ENCODE results near the gene CALY.
A peak's percentile ranks its signal among the peaks of the same experiment; 100 is the strongest.

Gene CALY

GRCh38 chr10:133358162-133358924 is 21.6 kb upstream of the CALY start:
- H3K4me3 ChIP-seq (ENCODE audit: low read length), result no peak overlapping the region
- peaks cover 17% of the 10 kb centered on the region for H3K36me3 ChIP-seq (ENCODE audit: control insufficient read depth, insufficient read depth, low read length)
- H3K27ac ChIP-seq (ENCODE audit: low read length), result no peak overlapping the region
- WGBS (ENCODE audit: insufficient coverage, insufficient read length), result no CpG with 5 or more reads among the region's 41 CpGs
- no peaks in the 10 kb centered on the region for H3K9me3 ChIP-seq (ENCODE audit: control insufficient read depth, insufficient read depth, low read length)
- H3K27me3 ChIP-seq (ENCODE audit: control insufficient read depth, insufficient read depth, low read length), result no peaks in the 10 kb centered on the region
- H3K4me1 ChIP-seq (ENCODE audit: control insufficient read depth, insufficient read depth, low read length), result peaks cover 3% of the 10 kb centered on the region; the same call in 1 of the 2 replicates
- no peak for DNase-seq (ENCODE audit: low read depth, low spot score)

GRCh38 chr10:133357285-133358161 is 20.8 kb upstream of the CALY start, which contains the start of gene FUOM:
FUOM (minus strand) TSS chr10:133358019; CDS start chr10:133358007, 12 bp downstream.
- no peak for DNase-seq (ENCODE audit: low read depth, low spot score)
- H3K27me3 ChIP-seq (ENCODE audit: control insufficient read depth, insufficient read depth, low read length), result no peaks in the 10 kb centered on the region
- no peak within 1 kb of the TSS for H3K27ac ChIP-seq (ENCODE audit: low read length)
- H3K9me3 ChIP-seq (ENCODE audit: control insufficient read depth, insufficient read depth, low read length), result no peaks in the 10 kb centered on the region
- H3K4me3 ChIP-seq (ENCODE audit: low read length), result peak within 1 kb of the TSS; percentile 84
- WGBS (ENCODE audit: insufficient coverage, insufficient read length), result no CpG with 5 or more reads among the region's 83 CpGs
- peaks cover 10% of the 10 kb centered on the region for H3K36me3 ChIP-seq (ENCODE audit: control insufficient read depth, insufficient read depth, low read length)
- H3K4me1 ChIP-seq (ENCODE audit: control insufficient read depth, insufficient read depth, low read length), result peaks cover 3% of the 10 kb centered on the region

GRCh38 chr10:133356549-133357284 is 20.0 kb upstream of the CALY start:
- H3K27me3 ChIP-seq (ENCODE audit: control insufficient read depth, insufficient read depth, low read length), result no peaks in the 10 kb centered on the region
- H3K9me3 ChIP-seq (ENCODE audit: control insufficient read depth, insufficient read depth, low read length), result no peaks in the 10 kb centered on the region
- peaks cover 3% of the 10 kb centered on the region for H3K4me1 ChIP-seq (ENCODE audit: control insufficient read depth, insufficient read depth, low read length)
- peaks cover 4% of the 10 kb centered on the region; the same call in 1 of the 2 replicates for H3K36me3 ChIP-seq (ENCODE audit: control insufficient read depth, insufficient read depth, low read length)
- H3K27ac ChIP-seq (ENCODE audit: low read length), result no peak overlapping the region
- no CpG with 5 or more reads among the region's 27 CpGs for WGBS (ENCODE audit: insufficient coverage, insufficient read length)
- peak overlapping the region; percentile 84 for H3K4me3 ChIP-seq (ENCODE audit: low read length)
- DNase-seq (ENCODE audit: low read depth, low spot score), result no peak

- Histone ChIP-seq H3K4me3 (ENCODE audit: low read length) (no peak overlapping the region), H3K27ac (ENCODE audit: low read length) (no peak overlapping the region), H3K9me3 (ENCODE audit: control insufficient read depth, insufficient read depth, low read length) (no peaks in the 10 kb centered on the region), H3K4me1 (ENCODE audit: control insufficient read depth, insufficient read depth, low read length) (peaks cover 5% of the 10 kb centered on the region), H3K27me3 (ENCODE audit: control insufficient read depth, insufficient read depth, low read length) (no peaks in the 10 kb centered on the region), H3K36me3 (ENCODE audit: control insufficient read depth, insufficient read depth, low read length) (peaks cover 3% of the 10 kb centered on the region; the same call in 1 of the 2 replicates)
- WGBS (ENCODE audit: insufficient coverage, insufficient read length), result no CpG with 5 or more reads among the region's 3 CpGs
- no peak for DNase-seq (ENCODE audit: low read depth, low spot score)
These were observed 19.3 kb upstream of the CALY start for GRCh38 chr10:133355991-133356390.

GRCh38 chr10:133355266-133355665 is 18.6 kb upstream of the CALY start:
- Histone ChIP-seq H3K9me3 (ENCODE audit: control insufficient read depth, insufficient read depth, low read length) (no peaks in the 10 kb centered on the region), H3K27ac (ENCODE audit: low read length) (no peak overlapping the region), H3K36me3 (ENCODE audit: control insufficient read depth, insufficient read depth, low read length) (peaks cover 3% of the 10 kb centered on the region; the same call in 1 of the 2 replicates), H3K27me3 (ENCODE audit: control insufficient read depth, insufficient read depth, low read length) (no peaks in the 10 kb centered on the region), H3K4me1 (ENCODE audit: control insufficient read depth, insufficient read depth, low read length) (peaks cover 5% of the 10 kb centered on the region), H3K4me3 (ENCODE audit: low read length) (no peak overlapping the region)
- DNase-seq (ENCODE audit: low read depth, low spot score), result no peak
- no CpG with 5 or more reads among the region's 6 CpGs for whole genome bisulfite sequencing (ENCODE audit: insufficient coverage, insufficient read length)

- WGBS (ENCODE audit: insufficient coverage, insufficient read length), result no CpG with 5 or more reads among the region's 14 CpGs
- Histone ChIP-seq H3K4me3 (ENCODE audit: low read length) (no peak overlapping the region), H3K36me3 (ENCODE audit: control insufficient read depth, insufficient read depth, low read length) (peaks cover 3% of the 10 kb centered on the region; the same call in 1 of the 2 replicates), H3K4me1 (ENCODE audit: control insufficient read depth, insufficient read depth, low read length) (peaks cover 5% of the 10 kb centered on the region), H3K27me3 (ENCODE audit: control insufficient read depth, insufficient read depth, low read length) (no peaks in the 10 kb centered on the region), H3K9me3 (ENCODE audit: control insufficient read depth, insufficient read depth, low read length) (no peaks in the 10 kb centered on the region), H3K27ac (ENCODE audit: low read length) (no peak overlapping the region)
- DNase-seq (ENCODE audit: low read depth, low spot score), result no peak
These were observed 18.1 kb upstream of the CALY start for GRCh38 chr10:133354672-133355240.

GRCh38 chr10:133353988-133354605 is 17.4 kb upstream of the CALY start:
- Histone ChIP-seq H3K27ac (ENCODE audit: low read length) (no peak overlapping the region), H3K27me3 (ENCODE audit: control insufficient read depth, insufficient read depth, low read length) (no peaks in the 10 kb centered on the region), H3K4me1 (ENCODE audit: control insufficient read depth, insufficient read depth, low read length) (peaks cover 5% of the 10 kb centered on the region), H3K4me3 (ENCODE audit: low read length) (no peak overlapping the region), H3K9me3 (ENCODE audit: control insufficient read depth, insufficient read depth, low read length) (no peaks in the 10 kb centered on the region), H3K36me3 (ENCODE audit: control insufficient read depth, insufficient read depth, low read length) (peaks cover 3% of the 10 kb centered on the region; the same call in 1 of the 2 replicates)
- no peak for DNase-seq (ENCODE audit: low read depth, low spot score)
- WGBS (ENCODE audit: insufficient coverage, insufficient read length), result no CpG with 5 or more reads among the region's 16 CpGs

GRCh38 chr10:133353202-133353959 is 16.7 kb upstream of the CALY start:
- no peak for DNase-seq (ENCODE audit: low read depth, low spot score)
- Histone ChIP-seq H3K27me3 (ENCODE audit: control insufficient read depth, insufficient read depth, low read length) (no peaks in the 10 kb centered on the region), H3K4me1 (ENCODE audit: control insufficient read depth, insufficient read depth, low read length) (peaks cover 5% of the 10 kb centered on the region), H3K27ac (ENCODE audit: low read length) (no peak overlapping the region), H3K36me3 (ENCODE audit: control insufficient read depth, insufficient read depth, low read length) (peaks cover 3% of the 10 kb centered on the region; the same call in 1 of the 2 replicates), H3K4me3 (ENCODE audit: low read length) (no peak overlapping the region), H3K9me3 (ENCODE audit: control insufficient read depth, insufficient read depth, low read length) (no peaks in the 10 kb centered on the region)
- WGBS (ENCODE audit: insufficient coverage, insufficient read length), result no CpG with 5 or more reads among the region's 16 CpGs
